Type B pancreatic cell (in vitro differentiated cells): ENCODE measurements around the gene STAG3. TPM values are rescaled to one million over a fixed set of nuclear protein-coding genes. Genes with fewer than 3 reads are reported as not detected.
"Not testable (repeated sequence)": the region's sequence is repeated elsewhere in the genome, so short reads cannot be mapped to it uniquely, and the experiment has no call there.

Source experiments
- DNase-seq: peaks from one replicate; pipeline ENCODE4 v3.0.0; 2021; ENCODE audit warnings: mixed read lengths; ENCODE audit not compliant: unreplicated experiment; ENCODE audit errors: extremely low spot score
- H3K27ac Mint-ChIP-seq: 2 replicates; pipeline ENCODE4 v1.8.0; 2021; ENCODE audit warnings: mild to moderate bottlenecking, mixed read lengths
- H3K27me3 Mint-ChIP-seq: 2 replicates; pipeline ENCODE4 v1.8.0; 2021; ENCODE audit warnings: mixed read lengths
- H3K36me3 Mint-ChIP-seq: 2 replicates; pipeline ENCODE4 v1.8.0; 2021; ENCODE audit warnings: mixed read lengths
- H3K4me1 Mint-ChIP-seq: one replicate; pipeline ENCODE4 v1.8.0; 2021; ENCODE audit warnings: mixed read lengths; ENCODE audit not compliant: unreplicated experiment
- H3K4me3 Mint-ChIP-seq: 2 replicates; pipeline ENCODE4 v1.8.0; 2021; ENCODE audit warnings: mild to moderate bottlenecking, mixed read lengths
- H3K9me3 Mint-ChIP-seq: 2 replicates; pipeline ENCODE4 v1.8.0; 2021; ENCODE audit warnings: mixed read lengths
- total RNA-seq: library from RNA; stranded (reverse); gene quantifications from 2 replicates; pipeline ENCODE4 v1.2.1, GENCODE V29; 2021; ENCODE audit warnings: low replicate concordance
- TF ChIP-seq, protein P1 (sequence below): fragments of 200-600 bp; sonication (generic); conservative IDR thresholded peaks from 2 replicates; pipeline ENCODE4 v1.5.0; 2021; ENCODE audit warnings: antibody characterized with exemption, mild to moderate bottlenecking

Gene STAG3
- total RNA-seq, 1 donor from 2014 or later: 1.7 TPM

DNA sequence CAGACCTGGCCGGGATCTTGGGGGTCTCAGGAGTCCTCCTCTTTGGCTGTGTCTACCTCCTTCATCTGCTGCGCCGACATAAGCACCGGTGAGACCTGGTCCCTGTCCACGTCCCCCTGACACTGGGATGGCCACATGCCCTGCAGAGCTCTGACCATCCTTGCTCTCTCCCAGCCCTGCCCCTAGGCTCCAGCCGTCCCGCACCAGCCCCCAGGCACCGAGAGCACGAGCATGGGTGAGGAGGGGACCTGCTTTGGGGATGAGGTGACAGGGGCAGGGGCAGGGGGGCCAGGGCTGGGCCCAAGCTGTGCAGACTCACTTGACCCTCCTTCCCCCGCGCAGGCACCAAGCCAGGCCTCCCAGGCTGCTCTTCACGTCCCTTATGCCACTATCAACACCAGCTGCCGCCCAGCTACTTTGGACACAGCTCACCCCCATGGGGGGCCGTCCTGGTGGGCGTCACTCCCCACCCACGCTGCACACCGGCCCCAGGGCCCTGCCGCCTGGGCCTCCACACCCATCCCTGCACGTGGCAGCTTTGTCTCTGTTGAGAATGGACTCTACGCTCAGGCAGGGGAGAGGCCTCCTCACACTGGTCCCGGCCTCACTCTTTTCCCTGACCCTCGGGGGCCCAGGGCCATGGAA is 43.0 kb downstream of the STAG3 start:
- no peak for DNase-seq
- Mint-ChIP-seq H3K9me3 (no peaks in the 10 kb centered on the region), H3K4me3 (no peak overlapping the region), H3K36me3 (no peaks in the 10 kb centered on the region), H3K4me1 (no peaks in the 10 kb centered on the region), H3K27me3 (no peaks in the 10 kb centered on the region), H3K27ac (no peak overlapping the region)
- TF ChIP-seq, protein P1, sequence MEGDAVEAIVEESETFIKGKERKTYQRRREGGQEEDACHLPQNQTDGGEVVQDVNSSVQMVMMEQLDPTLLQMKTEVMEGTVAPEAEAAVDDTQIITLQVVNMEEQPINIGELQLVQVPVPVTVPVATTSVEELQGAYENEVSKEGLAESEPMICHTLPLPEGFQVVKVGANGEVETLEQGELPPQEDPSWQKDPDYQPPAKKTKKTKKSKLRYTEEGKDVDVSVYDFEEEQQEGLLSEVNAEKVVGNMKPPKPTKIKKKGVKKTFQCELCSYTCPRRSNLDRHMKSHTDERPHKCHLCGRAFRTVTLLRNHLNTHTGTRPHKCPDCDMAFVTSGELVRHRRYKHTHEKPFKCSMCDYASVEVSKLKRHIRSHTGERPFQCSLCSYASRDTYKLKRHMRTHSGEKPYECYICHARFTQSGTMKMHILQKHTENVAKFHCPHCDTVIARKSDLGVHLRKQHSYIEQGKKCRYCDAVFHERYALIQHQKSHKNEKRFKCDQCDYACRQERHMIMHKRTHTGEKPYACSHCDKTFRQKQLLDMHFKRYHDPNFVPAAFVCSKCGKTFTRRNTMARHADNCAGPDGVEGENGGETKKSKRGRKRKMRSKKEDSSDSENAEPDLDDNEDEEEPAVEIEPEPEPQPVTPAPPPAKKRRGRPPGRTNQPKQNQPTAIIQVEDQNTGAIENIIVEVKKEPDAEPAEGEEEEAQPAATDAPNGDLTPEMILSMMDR: no peak

DNA sequence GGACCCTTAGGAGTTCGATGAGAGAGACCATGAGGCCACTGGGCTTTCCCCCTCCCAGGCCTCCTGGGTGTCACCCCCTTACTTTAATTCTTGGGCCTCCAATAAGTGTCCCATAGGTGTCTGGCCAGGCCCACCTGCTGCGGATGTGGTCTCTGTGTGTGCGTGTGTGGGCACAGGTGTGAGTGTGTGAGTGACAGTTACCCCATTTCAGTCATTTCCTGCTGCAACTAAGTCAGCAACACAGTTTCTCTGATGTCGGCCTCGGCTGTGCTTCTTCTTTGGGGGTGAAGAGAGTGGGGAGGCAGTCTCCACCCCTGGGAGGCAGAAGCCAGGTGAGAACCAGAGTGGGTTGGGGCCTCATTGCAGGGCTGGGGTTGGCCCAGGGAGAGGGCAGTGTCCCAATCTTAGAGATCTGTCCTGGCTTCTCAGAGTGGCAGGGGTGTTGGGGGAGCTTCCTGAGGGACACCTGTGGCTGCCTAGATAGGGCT is 43.6 kb downstream of the STAG3 start:
- Mint-ChIP-seq H3K27ac (no peak overlapping the region), H3K27me3 (no peaks in the 10 kb centered on the region), H3K4me1 (no peaks in the 10 kb centered on the region), H3K9me3 (no peaks in the 10 kb centered on the region), H3K36me3 (no peaks in the 10 kb centered on the region), H3K4me3 (no peak overlapping the region)
- no peak for DNase-seq
- TF ChIP-seq, protein P1: no peak

DNA sequence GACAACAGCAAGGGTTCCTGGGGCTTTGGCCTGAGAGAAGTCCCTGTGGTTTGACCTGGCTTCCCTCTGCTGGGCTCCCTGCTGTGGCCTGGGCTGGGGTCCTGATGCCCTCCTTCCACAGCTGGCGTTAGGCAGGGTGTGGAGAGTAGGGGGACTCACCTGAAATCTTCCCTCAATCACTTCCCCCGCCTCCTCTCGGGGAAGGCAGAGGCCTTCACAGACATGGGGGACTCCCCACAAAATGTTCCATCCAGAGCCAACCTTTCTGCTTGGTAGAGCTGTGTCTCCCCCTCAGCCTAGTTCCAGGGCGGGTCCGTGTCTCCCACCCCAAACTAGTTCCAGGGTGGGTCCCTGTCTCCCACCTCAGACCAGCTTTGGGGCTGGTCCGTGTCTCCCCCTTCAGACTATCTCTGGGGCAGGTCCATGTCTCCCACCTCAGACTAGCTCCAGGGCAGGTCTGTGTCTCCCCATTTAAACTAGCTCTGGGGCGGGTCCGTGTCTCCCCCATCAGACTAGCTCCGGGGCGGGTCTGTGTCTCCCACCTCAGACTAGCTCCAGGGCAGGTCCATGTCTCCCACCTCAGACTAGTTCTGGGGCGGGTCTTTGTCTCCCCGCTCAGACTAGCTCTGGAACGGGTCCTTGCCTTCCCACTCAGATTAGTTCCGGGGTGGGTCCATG is 44.2 kb downstream of the STAG3 start:
- TF ChIP-seq, protein P1: no peak
- Mint-ChIP-seq H3K4me3 (no peak overlapping the region), H3K9me3 (no peaks in the 10 kb centered on the region), H3K4me1 (no peaks in the 10 kb centered on the region), H3K27ac (no peak overlapping the region), H3K36me3 (no peaks in the 10 kb centered on the region), H3K27me3 (no peaks in the 10 kb centered on the region)
- DNase-seq: no peak

DNA sequence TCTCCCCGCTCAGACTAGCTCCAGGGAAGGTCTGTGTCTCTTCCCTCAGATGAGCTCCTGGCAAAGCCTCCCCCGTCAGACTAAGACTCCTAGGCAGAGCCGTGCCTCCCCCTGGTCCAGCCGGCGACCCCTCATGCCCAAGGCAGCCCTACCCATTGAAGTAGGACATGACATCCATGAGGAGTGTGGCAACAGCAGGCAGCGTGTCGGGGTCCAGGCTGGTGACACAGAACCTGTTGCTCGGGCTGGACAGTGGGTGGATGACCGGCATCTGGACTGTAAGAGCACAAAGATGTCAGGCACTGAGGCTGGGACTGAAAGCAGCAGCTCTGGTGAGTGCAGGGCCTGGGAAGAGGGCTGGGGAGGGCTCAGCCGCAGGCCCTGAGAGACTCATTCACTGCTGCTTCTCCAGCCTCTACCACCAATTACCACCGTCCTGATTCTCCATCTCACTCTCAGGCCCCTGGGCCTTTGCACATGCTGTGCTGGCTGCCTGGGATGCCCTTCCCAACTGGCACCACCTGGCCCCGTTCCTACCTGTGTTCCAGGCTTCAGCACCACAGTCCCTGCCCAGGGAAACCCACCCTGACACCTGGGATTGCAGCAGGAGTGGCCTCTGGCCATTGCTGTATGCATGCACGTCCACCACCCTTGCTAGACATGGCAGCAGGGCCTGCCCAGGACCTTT is 44.9 kb downstream of the STAG3 start:
- TF ChIP-seq, protein P1: no peak
- H3K36me3 Mint-ChIP-seq: no peaks in the 10 kb centered on the region
- no peak overlapping the region for H3K27ac Mint-ChIP-seq
- H3K4me3 Mint-ChIP-seq: no peak overlapping the region
- H3K4me1 Mint-ChIP-seq: no peaks in the 10 kb centered on the region
- no peaks in the 10 kb centered on the region for H3K9me3 Mint-ChIP-seq
- H3K27me3 Mint-ChIP-seq: no peaks in the 10 kb centered on the region
- no peak for DNase-seq

DNA sequence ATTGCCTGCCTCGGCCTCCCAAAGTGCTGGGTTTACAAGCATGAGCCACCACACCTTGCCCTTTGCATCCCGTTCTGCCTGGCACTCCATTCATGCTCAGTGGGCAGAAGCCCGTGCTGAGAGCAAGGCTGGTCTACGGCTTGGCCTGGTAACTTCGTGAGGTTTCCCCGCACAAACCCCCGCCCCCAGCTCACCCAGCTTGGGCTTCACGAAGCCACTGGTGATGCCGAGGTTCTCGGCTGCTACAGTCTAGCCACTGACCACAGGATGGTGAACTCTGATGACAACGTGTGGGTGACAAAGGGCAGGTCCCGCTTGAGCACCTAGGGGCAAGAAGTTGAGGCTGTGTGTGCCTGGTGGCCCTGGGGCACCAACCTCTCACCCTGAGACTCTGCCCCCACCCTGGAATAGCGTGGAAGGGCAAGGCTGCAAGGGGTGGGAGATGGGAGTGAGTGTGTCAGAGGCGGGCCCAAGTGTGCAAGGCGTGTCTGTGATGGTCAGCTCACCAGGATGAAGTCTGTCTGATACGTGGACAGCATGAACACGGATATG is 45.7 kb downstream of the STAG3 start:
- not testable (repeated sequence) for H3K4me3 Mint-ChIP-seq, H3K36me3 Mint-ChIP-seq, DNase-seq, H3K27ac Mint-ChIP-seq, H3K9me3 Mint-ChIP-seq, H3K27me3 Mint-ChIP-seq, H3K4me1 Mint-ChIP-seq

DNA sequence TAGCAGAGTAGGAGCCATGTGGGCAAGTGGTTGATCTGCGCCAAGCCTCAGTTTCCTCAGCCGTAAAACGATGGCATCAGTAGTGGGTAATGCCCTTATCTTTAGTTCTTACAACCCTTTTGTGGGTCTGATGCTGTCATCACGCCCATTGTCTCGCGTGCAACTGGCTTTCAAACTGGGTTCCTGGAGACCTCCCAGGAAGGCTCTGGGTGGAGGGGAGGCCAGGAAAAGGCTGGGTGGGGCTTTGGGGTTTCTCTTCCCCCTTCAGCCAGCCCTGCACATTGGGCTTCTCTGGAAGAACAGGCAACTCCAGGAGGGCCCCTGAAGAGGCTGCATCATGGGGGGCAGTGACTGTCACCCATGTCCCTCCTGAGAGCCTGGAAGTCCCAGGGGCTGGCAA is 47.2 kb downstream of the STAG3 start:
- not testable (repeated sequence) for H3K9me3 Mint-ChIP-seq, H3K27me3 Mint-ChIP-seq, H3K4me3 Mint-ChIP-seq, H3K36me3 Mint-ChIP-seq, H3K27ac Mint-ChIP-seq, H3K4me1 Mint-ChIP-seq, DNase-seq

DNA sequence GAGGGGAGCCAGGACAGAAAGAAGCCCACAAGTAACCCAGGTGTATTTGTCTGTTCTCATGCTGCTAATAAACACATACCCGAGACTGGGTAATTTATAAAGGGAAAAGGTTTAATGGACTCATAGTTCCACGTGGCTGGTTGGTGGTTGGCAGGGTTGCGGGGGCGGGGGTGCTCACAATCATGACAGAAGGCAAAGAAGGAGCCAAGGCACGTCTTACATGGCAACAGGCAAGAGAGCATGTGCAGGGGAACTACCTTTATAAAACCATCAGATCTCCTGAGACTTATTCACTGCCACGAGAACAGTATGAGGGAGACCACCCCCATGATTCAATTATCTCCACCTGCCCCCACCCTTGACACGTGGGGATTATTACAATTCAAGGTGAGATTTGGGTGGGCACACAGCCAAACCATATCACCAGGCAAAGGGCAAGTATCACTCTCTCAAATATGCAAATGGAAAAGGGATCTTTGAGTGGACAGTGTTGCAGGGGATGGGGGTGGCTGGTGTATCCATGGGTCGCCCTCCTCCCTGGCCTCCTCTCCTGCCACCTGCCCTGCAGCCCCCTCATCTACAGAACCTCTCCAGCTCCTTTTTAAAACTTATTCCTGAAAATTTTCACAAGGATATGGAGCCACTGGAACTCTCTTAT is 57.1 kb downstream of the STAG3 start:
- DNase-seq, H3K9me3 Mint-ChIP-seq, H3K27me3 Mint-ChIP-seq, H3K27ac Mint-ChIP-seq, H3K4me3 Mint-ChIP-seq: not testable (repeated sequence)
- H3K4me1 Mint-ChIP-seq: peaks cover 16% of the 10 kb centered on the region
- peaks cover 13% of the 10 kb centered on the region for H3K36me3 Mint-ChIP-seq

DNA sequence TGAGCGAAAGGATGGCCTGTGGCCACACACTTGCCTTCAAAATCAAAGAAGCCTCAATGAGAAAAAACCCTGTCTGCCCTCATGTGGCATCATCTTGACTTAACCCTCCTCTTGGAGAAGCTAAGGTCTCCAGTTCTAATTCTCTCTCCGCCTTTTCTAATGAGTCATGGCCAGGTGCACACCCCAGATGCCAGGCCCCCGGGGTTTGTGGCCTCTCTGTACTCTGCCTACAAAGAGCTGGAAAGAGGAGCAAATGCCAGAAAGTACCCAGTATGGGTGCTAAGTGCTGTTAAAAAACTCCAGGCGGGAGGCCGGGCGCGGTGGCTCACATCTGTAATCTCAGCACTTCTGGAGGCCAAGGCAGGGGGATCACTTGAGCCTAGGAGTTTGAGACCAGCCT is 62.3 kb downstream of the STAG3 start:
- not testable (repeated sequence) for H3K36me3 Mint-ChIP-seq, H3K27me3 Mint-ChIP-seq, DNase-seq, H3K9me3 Mint-ChIP-seq, H3K4me3 Mint-ChIP-seq
- H3K4me1 Mint-ChIP-seq: peaks cover 29% of the 10 kb centered on the region
- H3K27ac Mint-ChIP-seq: peak overlapping the region; percentile 31

DNA sequence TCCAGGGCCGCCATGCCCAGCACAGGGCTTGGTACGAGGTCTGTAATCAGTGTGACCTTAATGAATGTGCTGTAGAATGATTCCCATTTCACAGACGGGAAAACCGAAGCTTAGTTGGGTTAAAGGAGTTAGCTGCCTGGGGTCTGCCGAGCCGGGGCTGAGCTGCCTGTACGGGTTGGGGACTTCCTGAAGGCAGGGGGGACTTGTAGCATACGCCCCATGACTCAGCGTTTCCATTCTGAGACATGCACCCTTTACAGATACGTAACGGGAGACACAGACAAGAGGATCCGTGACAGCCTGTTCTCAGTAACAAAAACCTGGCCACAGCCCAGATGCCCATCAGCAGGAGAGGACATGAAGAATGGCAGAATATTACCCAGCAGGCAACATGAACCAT is 65.7 kb downstream of the STAG3 start:
- H3K4me3 Mint-ChIP-seq, DNase-seq, H3K27me3 Mint-ChIP-seq, H3K9me3 Mint-ChIP-seq: not testable (repeated sequence)
- Mint-ChIP-seq H3K27ac (peak overlapping the region; percentile 79), H3K4me1 (peaks cover 44% of the 10 kb centered on the region), H3K36me3 (peaks cover 12% of the 10 kb centered on the region)
